ENCODE data around the gene HRH1. TPM values are rescaled to one million over a fixed set of nuclear protein-coding genes. Genes with fewer than 3 reads are reported as not detected.
A peak's percentile ranks its signal among the peaks of the same experiment; 100 is the strongest.

Gene HRH1
- total RNA-seq, 4 donors from 2014 or later = 2.0 to 9.7 (median 8.0) TPM

GRCh38 chr3:11156026-11156410, 1.7 kb downstream of the HRH1 start:
- H3K36me3 ChIP-seq = no peaks in the 10 kb centered on the region
- H3K4me3 ChIP-seq = no peak overlapping the region
- peaks cover 0 to 36% (median 9%) of the 10 kb centered on the region in 4 donors for H3K4me1 ChIP-seq
- intact Hi-C loops (cut with DNase I; ENCODE audit: low total_unique reads) = loop anchor here (10.0 kb wide), 1 partner anchor 179 kb away; no protein-coding TSS in a partner anchor
- H3K9me3 ChIP-seq = no peaks in the 10 kb centered on the region
- WGBS, 2 donors (ENCODE audit: low coverage in 1 of 2) = 60 to 81% methylated on average over 1 to 4 of the region's 4 CpGs
- peaks cover 21% of the 10 kb centered on the region for H3K27me3 ChIP-seq
- in situ Hi-C loops (cut with MboI; ENCODE audit: low pct_ligation_motif_present in 1 of 4, low pct_unique_long_range_greater_than_20kb in 1 of 4, low sequenced_read_pairs in 3 of 4) = no loop called here
- TF ChIP-seq CTCF (IDR thresholded peaks at IDR 0.05) (no peak), POLR2A (IDR thresholded peaks at IDR 0.05) (no peak), EP300 (IDR thresholded peaks at IDR 0.05; ENCODE audit: low read depth) (no peak), POLR2AphosphoS5 (IDR thresholded peaks at IDR 0.05) (no peak)
- no peak overlapping the region for H3K27ac ChIP-seq
- DNase-seq = no peak

DNA sequence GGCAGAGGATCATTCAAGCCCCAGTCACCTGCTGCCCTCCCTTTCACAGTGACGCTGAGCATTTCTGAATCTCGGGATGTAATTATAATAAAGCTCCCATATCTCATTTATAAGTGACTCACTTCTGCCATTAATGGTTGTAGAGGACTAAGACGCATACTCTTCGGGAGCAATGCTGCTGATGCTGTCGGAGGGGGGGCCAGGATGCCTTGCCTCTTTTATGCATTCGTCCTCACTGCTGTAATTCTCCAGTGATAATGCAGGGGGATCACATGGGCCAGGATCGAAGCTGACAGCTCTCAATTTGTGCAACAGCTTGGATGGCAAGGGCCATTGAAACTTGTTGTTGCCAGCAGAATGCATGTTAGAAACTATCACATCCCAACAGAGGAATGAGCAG, 3.1 kb downstream of the HRH1 start:
- Histone ChIP-seq H3K4me1 (peaks cover 0 to 33% (median 9%) of the 10 kb centered on the region in 4 donors), H3K27me3 (peaks cover 21% of the 10 kb centered on the region), H3K36me3 (no peaks in the 10 kb centered on the region), H3K27ac (no peak overlapping the region), H3K4me3 (no peak overlapping the region), H3K9me3 (no peaks in the 10 kb centered on the region)
- TF ChIP-seq EP300 (IDR thresholded peaks at IDR 0.05; ENCODE audit: low read depth) (no peak), POLR2AphosphoS5 (IDR thresholded peaks at IDR 0.05) (no peak), CTCF (IDR thresholded peaks at IDR 0.05) (no peak), POLR2A (IDR thresholded peaks at IDR 0.05) (no peak)
- intact Hi-C loops (cut with DNase I; ENCODE audit: low total_unique reads) = loop anchor here (10.0 kb wide), 1 partner anchor 177 kb away; no protein-coding TSS in a partner anchor
- in situ Hi-C loops (cut with MboI; ENCODE audit: low pct_ligation_motif_present in 1 of 4, low pct_unique_long_range_greater_than_20kb in 1 of 4, low sequenced_read_pairs in 3 of 4) = no loop called here
- DNase-seq = no peak
- 76 to 83% methylated on average over 7 of the region's 7 CpGs for WGBS, 2 donors (ENCODE audit: low coverage in 1 of 2)

GRCh38 chr3:11159421-11159904, 5.2 kb downstream of the HRH1 start:
- Histone ChIP-seq H3K27ac (peak overlapping the region; percentile 15 to 54 (median 34)), H3K4me1 (peaks cover 0 to 24% (median 9%) of the 10 kb centered on the region in 4 donors), H3K4me3 (no peak overlapping the region), H3K27me3 (peaks cover 14% of the 10 kb centered on the region), H3K9me3 (no peaks in the 10 kb centered on the region), H3K36me3 (no peaks in the 10 kb centered on the region)
- in situ Hi-C loops (cut with MboI; ENCODE audit: low pct_ligation_motif_present in 1 of 4, low pct_unique_long_range_greater_than_20kb in 1 of 4, low sequenced_read_pairs in 3 of 4) = no loop called here
- 15 to 41% methylated on average over 4 to 5 of the region's 5 CpGs for WGBS, 2 donors (ENCODE audit: low coverage in 1 of 2)
- DNase-seq = peak; percentile 26
- intact Hi-C loops (cut with DNase I; ENCODE audit: low total_unique reads) = loop anchor here (10.0 kb wide), 1 partner anchor 175 kb away; no protein-coding TSS in a partner anchor
- TF ChIP-seq POLR2A (IDR thresholded peaks at IDR 0.05) (no peak), CTCF (IDR thresholded peaks at IDR 0.05) (no peak), POLR2AphosphoS5 (IDR thresholded peaks at IDR 0.05) (peak in 2 of 3 donors; percentile 17 to 24)

GRCh38 chr3:11161666-11162065, 7.4 kb downstream of the HRH1 start:
- TF ChIP-seq POLR2AphosphoS5 (IDR thresholded peaks at IDR 0.05) (no peak), POLR2A (IDR thresholded peaks at IDR 0.05) (no peak), EP300 (IDR thresholded peaks at IDR 0.05; ENCODE audit: low read depth) (no peak), CTCF (IDR thresholded peaks at IDR 0.05) (no peak)
- peaks cover 2% of the 10 kb centered on the region for H3K27me3 ChIP-seq
- H3K4me3 ChIP-seq = no peak overlapping the region
- no peak overlapping the region for H3K27ac ChIP-seq
- in situ Hi-C loops (cut with MboI; ENCODE audit: low pct_ligation_motif_present in 1 of 4, low pct_unique_long_range_greater_than_20kb in 1 of 4, low sequenced_read_pairs in 3 of 4) = no loop called here
- whole genome bisulfite sequencing, 2 donors (ENCODE audit: low coverage in 1 of 2) = 86 to 100% methylated on average over 2 to 7 of the region's 7 CpGs
- peaks cover 0 to 12% (median 0%) of the 10 kb centered on the region in 4 donors for H3K4me1 ChIP-seq
- no peaks in the 10 kb centered on the region for H3K9me3 ChIP-seq
- H3K36me3 ChIP-seq = no peaks in the 10 kb centered on the region
- intact Hi-C loops (cut with DNase I; ENCODE audit: low total_unique reads) = no loop called here
- no peak for DNase-seq
